Peyer's patch (tissue), 4 donors: ENCODE data around the gene UMOD.
"Not testable (repeated sequence)": the region's sequence is repeated elsewhere in the genome, so short reads cannot be mapped to it uniquely, and the experiment has no call there.

Experiments used
- CTCF ChIP-seq, 6 experiments: fragments of 450-650 bp in 4 of 6; fragments of 200-600 bp in 2 of 6; sonication (generic) in 1 of 6; IDR thresholded peaks; one replicate each; pipeline ENCODE4 v1.5.1; 2017 to 2019; ENCODE audit warnings: antibody characterized with exemption in 6 of 6, mild to moderate bottlenecking in 3 of 6, moderate library complexity in 1 of 6
- POLR2A ChIP-seq, 2 donors: fragments of 450-650 bp; IDR thresholded peaks; one replicate each; pipeline ENCODE4 v1.5.1; 2017; ENCODE audit warnings: antibody characterized with exemption in 2 of 2, mild to moderate bottlenecking in 2 of 2, moderate library complexity in 2 of 2

GRCh38 chr16:20312536-20313095 is 39.9 kb downstream of the UMOD start:
- TF ChIP-seq CTCF, POLR2A (IDR thresholded peaks at IDR 0.05): not testable (repeated sequence)
